ENCODE measurements around the gene GREB1.

GREB1 gene

GRCh38 chr2:11662882-11663281 lies 129.0 kb downstream of the GREB1 start:
- H3K27ac ChIP-seq: no peak overlapping the region
- no peak for TF ChIP-seq ZFX (IDR thresholded peaks at IDR 0.05)
- TF ChIP-seq CTCF (conservative IDR thresholded peaks at IDR 0.05): no peak

GRCh38 chr2:11663427-11663826 lies 129.6 kb downstream of the GREB1 start:
- no peak overlapping the region for H3K27ac ChIP-seq
- TF ChIP-seq CTCF (conservative IDR thresholded peaks at IDR 0.05): no peak
- TF ChIP-seq ZFX (IDR thresholded peaks at IDR 0.05): no peak

- H3K27ac ChIP-seq: no peak overlapping the region
- no peak for TF ChIP-seq CTCF (conservative IDR thresholded peaks at IDR 0.05)
- no peak for TF ChIP-seq ZFX (IDR thresholded peaks at IDR 0.05)
These were observed 131.2 kb downstream of the GREB1 start for GRCh38 chr2:11665028-11665427.

- H3K27ac ChIP-seq: no peak overlapping the region
- TF ChIP-seq CTCF (conservative IDR thresholded peaks at IDR 0.05) (no peak), ZFX (IDR thresholded peaks at IDR 0.05) (no peak)
These were observed 131.9 kb downstream of the GREB1 start for GRCh38 chr2:11665510-11666362.

GRCh38 chr2:11667194-11667593 lies 133.3 kb downstream of the GREB1 start:
- no peak overlapping the region for H3K27ac ChIP-seq

GRCh38 chr2:11667866-11668637 lies 134.2 kb downstream of the GREB1 start:
- TF ChIP-seq CTCF (conservative IDR thresholded peaks at IDR 0.05) (no peak), ZFX (IDR thresholded peaks at IDR 0.05) (no peak)
- no peak overlapping the region for H3K27ac ChIP-seq

More at GRCh38 chr2:11667194-11667593, 133.3 kb downstream of the GREB1 start:
- no peak for TF ChIP-seq ZFX (IDR thresholded peaks at IDR 0.05)
- no peak for TF ChIP-seq CTCF (conservative IDR thresholded peaks at IDR 0.05)

Data from C4-2B (cell line).